Measurements from ENCODE around the gene PRKCG. TPM values are rescaled to one million over a fixed set of nuclear protein-coding genes. Genes with fewer than 3 reads are reported as not detected.
A peak's percentile ranks its signal among the peaks of the same experiment; 100 is the strongest.

The PRKCG gene
- total and polyA plus RNA-seq, 2 donors from 2014 or later, result not detected

DNA sequence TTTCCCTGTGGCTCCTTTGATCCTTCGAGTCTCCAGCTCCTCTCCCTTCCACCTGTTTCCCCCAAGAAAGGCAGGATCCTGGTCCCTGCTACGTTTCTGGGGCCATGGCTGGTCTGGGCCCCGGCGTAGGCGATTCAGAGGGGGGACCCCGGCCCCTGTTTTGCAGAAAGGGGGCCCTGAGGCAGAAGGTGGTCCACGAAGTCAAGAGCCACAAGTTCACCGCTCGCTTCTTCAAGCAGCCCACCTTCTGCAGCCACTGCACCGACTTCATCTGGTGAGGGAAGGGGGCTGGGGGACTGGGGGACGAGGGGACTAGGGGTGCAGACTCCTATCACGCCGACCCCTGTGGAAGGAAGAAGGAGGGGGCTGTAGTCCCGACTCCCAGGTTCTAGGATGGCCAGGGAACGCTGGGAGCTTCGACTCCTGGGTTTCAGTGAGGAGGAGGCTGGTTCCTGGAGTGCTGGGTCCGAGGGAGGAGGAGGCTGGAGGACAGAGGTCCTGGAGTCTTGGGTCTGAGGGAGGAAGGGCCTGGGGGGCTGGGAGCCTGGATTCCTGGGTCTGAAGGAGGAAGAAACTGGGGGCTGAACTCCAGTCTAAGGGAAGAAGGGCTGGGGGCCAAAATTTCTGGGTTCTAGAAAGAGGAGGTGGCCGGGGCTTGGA lies 524 bp downstream of the PRKCG start:
- Histone ChIP-seq H3K4me3 (ENCODE audit: low read length in 3 of 3) (no peak overlapping the region), H3K27me3 (ENCODE audit: control insufficient read depth, insufficient read depth, low read length) (peaks cover 26% of the 10 kb centered on the region), H3K36me3 (ENCODE audit: control insufficient read depth in 2 of 3, insufficient read depth in 3 of 3, low read length in 3 of 3) (no peaks in the 10 kb centered on the region), H3K4me1 (ENCODE audit: control insufficient read depth in 2 of 3, insufficient read depth in 2 of 3, low read depth in 1 of 3, low read length in 3 of 3) (peaks cover 0 to 5% (median 3%) of the 10 kb centered on the region in 3 donors), H3K9ac (ENCODE audit: low read length in 3 of 3) (no peak overlapping the region), H3K27ac (ENCODE audit: low read depth in 2 of 2, low read length in 2 of 2) (no peak overlapping the region), H3K9me3 (ENCODE audit: control insufficient read depth in 2 of 3, insufficient read depth in 1 of 3, low read length in 3 of 3) (no peaks in the 10 kb centered on the region)
- no peak for FAIRE-seq
- intact Hi-C loops (cut with DNase I), result no loop called here
- DNase-seq, result no peak
- TF ChIP-seq, protein P1, sequence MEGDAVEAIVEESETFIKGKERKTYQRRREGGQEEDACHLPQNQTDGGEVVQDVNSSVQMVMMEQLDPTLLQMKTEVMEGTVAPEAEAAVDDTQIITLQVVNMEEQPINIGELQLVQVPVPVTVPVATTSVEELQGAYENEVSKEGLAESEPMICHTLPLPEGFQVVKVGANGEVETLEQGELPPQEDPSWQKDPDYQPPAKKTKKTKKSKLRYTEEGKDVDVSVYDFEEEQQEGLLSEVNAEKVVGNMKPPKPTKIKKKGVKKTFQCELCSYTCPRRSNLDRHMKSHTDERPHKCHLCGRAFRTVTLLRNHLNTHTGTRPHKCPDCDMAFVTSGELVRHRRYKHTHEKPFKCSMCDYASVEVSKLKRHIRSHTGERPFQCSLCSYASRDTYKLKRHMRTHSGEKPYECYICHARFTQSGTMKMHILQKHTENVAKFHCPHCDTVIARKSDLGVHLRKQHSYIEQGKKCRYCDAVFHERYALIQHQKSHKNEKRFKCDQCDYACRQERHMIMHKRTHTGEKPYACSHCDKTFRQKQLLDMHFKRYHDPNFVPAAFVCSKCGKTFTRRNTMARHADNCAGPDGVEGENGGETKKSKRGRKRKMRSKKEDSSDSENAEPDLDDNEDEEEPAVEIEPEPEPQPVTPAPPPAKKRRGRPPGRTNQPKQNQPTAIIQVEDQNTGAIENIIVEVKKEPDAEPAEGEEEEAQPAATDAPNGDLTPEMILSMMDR (IDR thresholded peaks at IDR 0.05; ENCODE audit: borderline replicate concordance, extremely low read depth, insufficient read depth), result no peak

DNA sequence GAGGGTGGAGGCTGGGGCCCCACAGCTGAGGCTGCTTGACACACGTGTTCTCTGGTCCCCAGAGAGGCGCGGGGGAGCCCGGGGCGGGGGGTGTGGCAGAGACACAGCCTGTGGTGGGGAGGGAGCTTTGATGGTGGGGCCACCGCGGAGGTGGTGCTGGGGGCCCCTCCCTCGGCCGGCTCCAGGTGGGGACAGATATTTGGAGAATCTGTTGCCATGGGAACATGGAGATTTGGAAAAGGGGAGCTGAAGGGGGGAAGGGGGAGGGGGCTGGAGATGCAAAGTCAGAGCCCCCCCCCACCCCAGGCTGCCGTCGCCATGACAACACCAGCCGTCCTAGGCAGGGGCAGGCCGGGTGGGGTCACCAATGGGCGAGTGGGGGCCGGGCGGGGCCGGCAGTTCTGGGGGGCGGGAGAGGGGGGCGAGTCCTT lies 1.2 kb downstream of the PRKCG start:
- Histone ChIP-seq H3K36me3 (ENCODE audit: control insufficient read depth in 2 of 3, insufficient read depth in 3 of 3, low read length in 3 of 3) (no peaks in the 10 kb centered on the region), H3K9me3 (ENCODE audit: control insufficient read depth in 2 of 3, insufficient read depth in 1 of 3, low read length in 3 of 3) (no peaks in the 10 kb centered on the region), H3K4me3 (ENCODE audit: low read length in 3 of 3) (no peak overlapping the region), H3K4me1 (ENCODE audit: control insufficient read depth in 2 of 3, insufficient read depth in 2 of 3, low read depth in 1 of 3, low read length in 3 of 3) (peaks cover 0 to 5% (median 3%) of the 10 kb centered on the region in 3 donors), H3K27me3 (ENCODE audit: control insufficient read depth, insufficient read depth, low read length) (peaks cover 26% of the 10 kb centered on the region), H3K27ac (ENCODE audit: low read depth in 2 of 2, low read length in 2 of 2) (no peak overlapping the region), H3K9ac (ENCODE audit: low read length in 3 of 3) (no peak overlapping the region)
- TF ChIP-seq, protein P1 (IDR thresholded peaks at IDR 0.05; ENCODE audit: borderline replicate concordance, extremely low read depth, insufficient read depth), result no peak
- FAIRE-seq, result no peak
- intact Hi-C loops (cut with DNase I), result no loop called here
- peak in 1 of 5 donors; percentile 70 for DNase-seq

DNA sequence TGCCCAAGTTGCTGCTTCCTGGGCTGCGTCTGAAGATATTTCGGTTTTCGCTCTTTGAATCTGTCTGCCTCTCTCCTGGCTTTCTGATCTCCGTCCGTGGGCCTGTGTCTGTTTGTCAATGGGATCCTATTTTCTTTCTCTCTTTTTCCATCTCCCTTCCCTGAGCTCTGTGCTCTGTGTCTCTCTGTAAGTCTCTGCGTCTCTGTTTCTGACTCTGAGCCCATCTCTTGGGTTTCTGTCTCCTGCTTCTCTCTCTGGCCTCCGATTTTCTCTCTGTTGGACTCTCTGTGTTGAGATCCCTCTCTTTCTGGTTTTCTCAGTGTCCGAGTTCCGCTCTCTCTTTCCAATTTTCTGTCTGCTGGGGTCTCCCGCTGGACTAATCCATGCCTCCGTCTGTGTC lies 1.7 kb downstream of the PRKCG start:
- Histone ChIP-seq H3K9ac (ENCODE audit: low read length in 3 of 3) (no peak overlapping the region), H3K27me3 (ENCODE audit: control insufficient read depth, insufficient read depth, low read length) (peaks cover 26% of the 10 kb centered on the region), H3K36me3 (ENCODE audit: control insufficient read depth in 2 of 3, insufficient read depth in 3 of 3, low read length in 3 of 3) (no peaks in the 10 kb centered on the region), H3K27ac (ENCODE audit: low read depth in 2 of 2, low read length in 2 of 2) (no peak overlapping the region), H3K4me1 (ENCODE audit: control insufficient read depth in 2 of 3, insufficient read depth in 2 of 3, low read depth in 1 of 3, low read length in 3 of 3) (peaks cover 0 to 4% (median 3%) of the 10 kb centered on the region in 3 donors), H3K9me3 (ENCODE audit: control insufficient read depth in 2 of 3, insufficient read depth in 1 of 3, low read length in 3 of 3) (no peaks in the 10 kb centered on the region), H3K4me3 (ENCODE audit: low read length in 3 of 3) (no peak overlapping the region)
- DNase-seq, result no peak
- no peak for FAIRE-seq
- TF ChIP-seq, protein P1 (IDR thresholded peaks at IDR 0.05; ENCODE audit: borderline replicate concordance, extremely low read depth, insufficient read depth), result no peak
- intact Hi-C loops (cut with DNase I), result no loop called here

Measured in kidney (tissue), 14 donors.